HG02571 (cell line): ENCODE measurements around the gene ADAMTS9.

Experiments
- ATAC-seq: cut with Tn5 transposase; IDR thresholded peaks from one replicate; pipeline ENCODE4 v1.9.1; 2021; ENCODE audit warnings: mild to moderate bottlenecking, moderate library complexity; ENCODE audit not compliant: unreplicated experiment

The ADAMTS9 gene

DNA sequence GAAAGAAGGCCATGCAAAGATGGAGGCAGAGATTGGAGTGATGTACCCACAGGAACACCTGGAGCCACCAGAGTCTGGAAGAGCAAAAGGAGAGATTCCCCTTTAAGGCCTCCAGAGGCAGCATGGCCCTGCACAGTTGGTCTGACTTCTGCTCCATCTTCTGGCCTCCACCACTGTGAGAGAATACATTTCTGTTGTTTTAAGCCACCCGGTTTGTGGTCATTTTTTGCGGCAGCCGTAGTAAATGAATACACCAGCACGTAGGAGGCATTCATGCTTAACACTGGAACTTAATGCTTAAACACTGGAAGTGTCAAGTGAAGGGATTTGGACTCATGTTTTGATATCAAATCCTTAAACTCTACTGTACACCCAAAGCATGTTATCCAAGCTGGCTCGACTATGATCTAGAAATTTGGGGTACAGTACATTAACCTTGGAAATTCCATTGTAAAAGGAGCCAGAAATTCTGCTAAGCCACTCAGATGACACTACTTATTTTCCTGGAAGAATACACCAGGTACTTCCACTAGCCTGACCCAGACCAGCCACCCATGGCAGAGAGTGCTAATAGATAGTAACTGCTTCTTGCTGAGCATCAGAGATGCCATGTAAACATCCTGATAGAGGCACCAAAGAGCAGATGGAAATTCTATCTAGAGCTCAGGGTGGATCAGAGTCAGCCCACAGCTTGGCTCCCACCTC, 190.9 kb downstream of the ADAMTS9 start:
- no peak for ATAC-seq

DNA sequence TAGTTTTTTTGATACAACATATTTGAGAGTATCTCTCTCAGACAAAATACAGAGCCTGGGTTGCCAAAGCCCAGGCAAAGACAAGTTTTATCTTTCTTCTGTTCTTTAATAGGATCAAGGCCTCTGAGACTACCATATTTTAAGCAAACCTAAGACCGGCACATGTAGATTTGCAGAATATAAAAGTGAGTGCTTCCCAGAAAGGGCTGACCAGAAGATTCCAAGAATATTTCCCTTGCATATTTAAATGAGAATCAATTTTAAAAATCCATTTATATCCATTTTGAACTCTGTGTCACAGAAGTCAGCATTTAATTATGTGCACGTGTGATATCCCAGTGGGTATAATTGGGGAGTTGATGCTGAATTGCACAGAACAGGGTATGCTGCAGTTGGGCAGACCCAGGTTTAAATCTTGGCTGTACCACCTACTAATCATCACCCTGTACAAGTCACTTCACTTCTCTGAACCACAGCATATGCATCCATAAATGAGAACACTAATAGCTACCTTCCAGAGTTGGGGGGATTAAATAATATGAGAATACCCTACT, 191.9 kb downstream of the ADAMTS9 start:
- no peak for ATAC-seq

DNA sequence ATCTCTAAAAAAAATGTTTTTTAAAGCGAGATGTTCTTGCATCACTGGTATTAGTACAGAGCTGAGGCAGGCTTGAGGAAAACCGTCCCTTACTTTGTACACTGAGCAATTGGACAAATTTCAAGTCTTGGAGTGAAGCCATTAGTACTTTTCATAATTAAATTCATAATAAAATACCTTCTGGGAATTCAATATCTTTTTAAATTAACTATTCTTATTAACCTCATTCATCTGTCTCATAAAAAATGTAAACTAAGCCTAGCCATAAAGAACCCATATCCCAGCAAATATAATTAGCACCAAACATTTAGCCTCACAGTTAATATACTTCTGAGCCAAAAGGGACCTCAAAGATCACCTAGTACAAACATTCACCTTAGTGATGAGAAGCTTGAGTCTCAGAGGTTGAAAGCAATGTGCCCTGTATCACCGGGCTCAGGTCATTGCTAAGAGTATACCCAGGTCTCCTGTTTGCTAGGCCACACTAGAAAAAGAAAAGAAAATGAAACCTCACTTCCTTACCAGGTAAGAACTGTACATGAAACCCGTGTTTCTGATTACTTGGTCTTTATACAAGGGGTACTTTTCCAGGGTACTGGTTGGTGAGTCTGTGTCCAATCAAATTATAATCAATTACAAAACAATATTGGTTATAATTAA, 192.5 kb downstream of the ADAMTS9 start:
- no peak for ATAC-seq

DNA sequence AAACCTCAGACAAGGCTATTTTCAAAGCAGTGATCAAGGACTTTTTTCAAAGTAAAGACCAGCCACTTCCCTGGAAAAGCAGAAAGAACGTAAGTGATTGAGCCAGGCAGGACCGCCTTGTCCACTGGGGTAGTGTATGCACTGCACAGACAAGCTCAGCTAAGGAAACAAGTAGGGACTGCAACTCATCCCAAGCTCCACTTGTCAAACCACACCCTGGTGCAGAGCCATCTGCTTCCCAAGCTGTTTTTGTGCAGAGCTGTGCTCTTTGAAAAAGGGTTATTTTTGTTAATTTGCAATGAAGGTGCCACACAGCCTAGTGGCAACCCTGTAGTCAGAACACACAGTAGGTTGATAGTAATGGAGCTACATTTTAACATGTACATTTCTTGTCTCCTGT, 193.3 kb downstream of the ADAMTS9 start:
- ATAC-seq: no peak

DNA sequence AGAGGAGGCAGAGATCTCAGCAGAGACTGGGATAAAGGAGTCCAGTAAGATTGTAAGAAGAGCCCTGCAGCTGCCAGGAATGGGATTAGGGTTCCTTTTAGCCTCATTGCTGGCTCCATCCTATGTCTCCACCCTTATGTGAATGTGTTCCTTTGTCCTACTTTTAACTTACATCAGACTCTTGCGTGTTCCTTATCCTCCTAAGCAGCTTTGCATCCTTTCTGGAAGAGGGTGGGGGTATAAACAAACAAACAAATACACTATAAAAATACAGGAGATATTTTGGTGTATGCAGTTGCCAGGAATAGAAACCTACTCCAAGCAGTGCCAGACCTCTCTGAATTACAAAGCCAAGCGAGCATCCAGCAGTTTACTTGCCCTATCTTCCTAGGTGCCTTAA, 194.7 kb downstream of the ADAMTS9 start:
- no peak for ATAC-seq

DNA sequence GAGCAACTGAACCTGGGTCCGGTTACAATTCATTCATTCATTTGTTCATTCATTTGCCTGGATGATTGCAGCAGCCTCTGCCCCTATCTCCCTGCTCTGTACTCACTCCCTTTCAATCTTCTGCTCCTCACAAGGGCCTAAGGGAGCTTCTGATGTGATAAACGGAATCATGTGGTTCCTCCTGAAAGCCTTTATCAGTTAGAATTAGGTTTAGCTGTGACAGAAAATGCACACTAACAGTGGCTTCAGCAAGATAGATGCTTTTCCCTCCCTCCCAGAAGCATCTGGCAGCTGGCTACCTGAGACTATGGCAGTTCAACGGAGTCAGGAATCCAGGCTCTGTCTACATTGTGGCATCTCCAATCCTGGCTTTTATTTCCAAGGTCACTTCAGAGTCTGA, 196.0 kb downstream of the ADAMTS9 start:
- ATAC-seq: no peak

DNA sequence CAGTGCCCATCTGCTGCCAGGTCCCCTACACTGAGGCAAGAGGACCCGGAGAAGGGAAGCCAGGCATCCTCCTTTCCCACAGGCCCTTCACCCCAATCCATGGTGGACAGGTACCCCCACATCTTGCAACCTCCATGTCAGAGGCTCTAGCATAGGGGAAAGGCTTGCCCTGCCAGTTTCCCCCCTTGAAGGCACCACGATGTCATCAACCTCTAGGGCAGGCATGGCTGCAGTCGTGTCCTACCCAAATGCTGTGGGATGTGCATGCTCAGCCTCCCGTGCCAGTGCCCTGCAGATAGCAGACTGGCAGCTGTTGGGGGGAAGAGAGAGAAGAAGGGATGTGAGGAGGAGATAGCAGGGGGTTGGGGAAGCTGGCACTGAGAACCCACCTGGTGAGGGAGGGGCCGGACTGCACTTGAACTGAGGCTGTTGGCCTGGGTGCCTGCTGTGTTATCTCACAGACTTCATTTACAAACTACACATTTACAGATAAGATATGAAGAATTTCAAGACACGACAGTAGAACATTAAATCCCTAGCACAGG, 197.5 kb downstream of the ADAMTS9 start:
- ATAC-seq: no peak

DNA sequence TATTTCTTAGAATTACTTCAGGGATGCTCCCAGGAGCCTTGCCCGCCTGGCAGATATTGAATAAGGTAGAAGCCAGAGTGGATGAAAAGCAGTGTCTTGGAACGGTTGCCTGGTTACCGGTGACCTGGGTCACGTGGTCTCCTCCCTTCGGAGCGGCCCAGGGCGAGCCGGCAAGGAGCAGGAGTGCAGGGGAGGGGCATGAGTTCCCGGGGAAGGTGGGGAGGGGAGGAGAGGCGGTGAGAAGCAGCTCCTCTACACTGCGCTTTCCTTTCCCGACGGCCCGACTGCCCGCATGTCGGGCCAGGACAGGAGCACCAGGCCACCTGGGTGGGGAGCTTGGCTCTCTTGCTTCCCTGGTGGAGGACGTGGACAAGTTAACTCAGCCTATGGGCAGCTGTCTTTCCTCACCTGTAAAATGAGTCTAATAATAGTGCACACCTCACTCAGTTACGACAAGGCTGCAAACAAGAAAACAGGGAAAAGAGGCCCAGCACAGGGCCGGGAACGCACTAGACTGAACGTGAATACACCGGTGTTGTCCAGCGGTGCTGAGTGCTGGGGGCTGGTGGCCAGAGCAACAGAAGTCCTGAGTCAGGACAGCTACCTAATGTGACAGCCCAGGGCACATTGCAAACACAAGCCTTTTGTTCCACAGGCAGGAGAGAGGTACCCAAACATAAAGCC, 198.3 kb downstream of the ADAMTS9 start:
- no peak for ATAC-seq

DNA sequence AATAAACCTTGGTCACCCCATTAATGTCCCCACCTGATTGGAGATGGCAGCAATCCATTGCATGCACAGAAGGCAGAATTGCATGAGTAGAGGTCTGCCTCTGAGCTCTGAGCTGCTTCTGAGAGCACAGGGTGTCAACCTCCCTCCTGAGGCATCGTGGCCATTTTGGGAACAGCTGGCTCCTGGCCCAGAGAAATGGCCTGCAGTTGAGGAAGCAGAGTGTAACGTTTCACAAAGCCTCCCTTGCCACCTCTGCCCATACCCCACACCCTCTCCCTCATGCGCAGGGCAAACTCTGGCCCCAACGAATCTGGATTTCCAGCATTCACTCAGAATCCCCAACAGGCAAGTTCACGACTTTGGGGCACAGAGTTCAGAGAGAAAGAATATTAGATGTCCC, 198.9 kb downstream of the ADAMTS9 start:
- ATAC-seq: no peak

DNA sequence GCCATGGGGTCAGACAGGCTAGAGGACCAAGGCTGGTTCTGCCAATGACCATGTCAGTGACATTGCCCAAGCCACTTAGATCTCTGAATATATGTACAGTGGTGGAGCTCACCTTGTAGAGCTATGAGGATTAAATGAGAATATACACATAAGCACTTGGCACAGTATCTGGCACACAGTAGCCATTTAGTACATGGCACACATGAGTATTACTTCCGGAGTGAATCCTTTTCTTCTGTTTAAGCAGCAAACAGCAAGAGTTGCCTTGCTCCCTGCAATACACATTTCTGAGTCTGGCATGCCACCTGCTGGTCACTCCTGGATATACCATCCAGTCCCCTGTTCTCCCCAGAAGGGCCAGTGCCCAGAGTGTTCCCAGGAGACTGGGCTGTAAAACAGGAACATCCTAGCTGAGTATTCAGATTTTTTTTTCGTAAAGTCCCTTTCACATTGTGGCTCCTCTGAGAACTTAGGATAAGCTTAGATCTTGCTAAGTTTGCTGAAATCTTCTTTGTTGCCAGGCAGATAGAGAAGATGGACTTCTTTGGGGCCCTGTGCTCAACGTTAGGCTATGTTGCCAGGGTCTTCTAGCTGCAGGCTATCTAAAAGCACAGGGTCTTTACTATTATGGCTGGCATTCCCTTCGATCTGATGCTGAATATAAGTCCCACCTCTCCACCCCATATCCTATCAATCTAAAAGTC, 203.4 kb downstream of the ADAMTS9 start:
- ATAC-seq: peak; percentile 97

DNA sequence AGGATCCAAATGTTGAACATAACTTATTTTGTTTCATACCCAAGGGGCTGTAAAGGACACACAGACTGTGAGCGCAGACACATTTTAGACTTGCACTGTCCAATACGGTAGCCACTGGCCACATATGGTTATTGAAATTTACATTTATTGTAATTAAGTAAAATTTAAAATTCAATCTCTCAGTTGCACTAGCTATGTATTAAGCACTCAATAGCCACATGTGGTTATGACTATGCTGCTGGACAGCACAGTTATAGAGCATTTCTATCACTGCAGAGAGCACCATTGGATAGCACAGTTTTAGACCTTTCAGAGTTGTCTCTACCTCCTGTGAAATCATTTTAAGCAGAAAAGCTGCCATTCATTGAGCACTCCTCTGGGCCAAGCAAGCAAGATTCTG, 204.3 kb downstream of the ADAMTS9 start:
- no peak for ATAC-seq

DNA sequence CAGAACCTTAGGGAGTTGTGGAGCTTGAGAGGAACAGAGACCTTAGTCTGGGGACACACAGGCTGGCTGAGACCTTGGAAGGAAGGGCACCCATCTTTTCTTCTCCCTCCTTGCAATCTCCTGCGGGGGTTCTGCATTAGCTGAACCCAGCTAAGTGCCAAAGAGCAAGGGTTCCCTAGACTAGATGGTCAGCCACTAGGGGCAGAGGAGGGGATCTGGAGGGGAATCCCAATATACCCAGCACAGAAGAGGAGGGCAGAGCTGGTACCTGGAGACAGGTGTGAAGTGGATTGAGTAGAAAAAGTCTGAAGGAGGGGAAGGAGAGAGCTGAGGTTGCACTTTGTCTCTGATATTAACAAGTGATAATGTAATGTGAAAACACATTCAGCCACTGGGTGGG, 212.8 kb downstream of the ADAMTS9 start:
- ATAC-seq: no peak

DNA sequence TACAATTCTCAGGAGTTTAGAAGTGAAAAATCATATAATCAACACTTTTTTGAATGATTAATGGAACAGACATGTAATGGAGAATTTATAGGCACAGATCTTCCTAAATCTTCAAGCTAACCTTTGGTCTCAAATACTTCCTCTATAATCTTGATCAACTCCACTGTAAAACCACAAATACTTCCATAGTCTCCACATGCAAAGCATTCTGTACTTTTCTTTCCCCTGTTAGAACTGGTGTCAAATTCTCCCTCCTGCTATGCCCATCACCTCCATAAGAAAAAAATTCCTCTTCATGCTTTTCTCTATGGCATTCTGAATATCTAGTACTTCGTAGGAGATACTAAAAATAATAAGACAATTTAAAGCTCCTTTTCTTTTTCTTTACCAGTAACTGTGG, 214.3 kb downstream of the ADAMTS9 start:
- no peak for ATAC-seq

DNA sequence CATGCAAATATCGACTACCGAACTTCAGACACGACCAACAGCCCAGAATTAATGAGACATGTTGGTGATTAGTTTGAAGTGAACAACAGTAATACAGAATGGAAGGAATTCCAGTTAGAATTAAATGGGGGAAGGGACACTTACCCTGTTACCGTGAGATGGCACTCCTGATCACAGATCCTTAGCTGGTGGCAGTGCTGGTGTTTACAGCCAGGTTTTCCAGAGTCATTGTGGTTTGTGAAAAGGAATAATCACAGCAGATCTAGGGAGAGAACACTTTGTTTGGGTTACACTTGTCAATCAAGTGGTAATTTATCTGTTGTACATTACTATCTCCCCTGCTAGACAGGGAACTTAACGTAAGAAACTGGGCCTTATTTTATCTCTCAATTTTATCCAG, 217.4 kb downstream of the ADAMTS9 start:
- ATAC-seq: no peak

DNA sequence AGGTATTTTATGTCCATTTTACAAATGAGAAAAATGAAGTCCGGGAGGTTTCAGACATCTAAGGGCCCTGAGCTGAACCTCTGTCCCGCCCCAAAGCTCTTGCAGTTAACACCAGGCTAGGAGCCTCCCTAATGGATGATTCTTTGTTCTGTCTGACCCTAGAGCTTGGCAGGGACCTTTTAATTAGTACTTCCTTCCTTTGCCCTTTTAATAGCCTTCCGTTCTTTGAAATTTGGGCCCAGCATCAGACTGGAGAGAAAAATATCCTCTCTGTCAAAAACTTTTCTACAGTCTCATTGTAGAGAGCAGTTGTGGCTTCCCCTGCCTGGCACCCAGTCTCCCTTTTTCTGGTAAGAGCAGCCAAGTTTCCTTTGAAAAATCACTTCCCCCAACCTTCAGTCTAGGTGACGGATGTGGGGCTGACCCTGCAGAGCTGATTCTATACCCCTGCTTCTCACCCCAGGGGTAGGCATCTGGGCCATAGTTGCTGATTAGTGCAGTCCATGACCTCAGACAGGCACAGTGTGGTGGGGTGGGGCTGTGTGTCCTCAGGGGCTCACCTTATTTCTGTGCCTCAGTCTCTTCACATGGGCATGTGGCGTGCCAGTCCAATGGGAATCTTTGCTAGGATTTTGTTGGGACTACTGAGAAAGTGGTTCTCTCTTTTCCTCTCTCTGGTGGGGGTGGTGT, 220.4 kb downstream of the ADAMTS9 start:
- no peak for ATAC-seq
